ENCODE data around the gene NAPA.

- no peak for TF ChIP-seq CTCF (IDR thresholded peaks at IDR 0.05)
- TF ChIP-seq POLR2A (IDR thresholded peaks at IDR 0.05): no peak
Observed at GRCh38 chr19:47539747-47540311, 25.0 kb upstream of the NAPA start.

Data from breast epithelium (tissue), 3 donors.